Sigmoid colon (tissue), 4 donors: Measurements from ENCODE around the gene ZIC1.

ENCODE experiments used
- EP300 ChIP-seq, 4 donors: sonication (generic); formaldehyde crosslinking; IDR thresholded peaks; one replicate each; pipeline ENCODE4 v1.6.1; 2017; ENCODE audit warnings: antibody characterized with exemption in 4 of 4
- TF ChIP-seq, protein P1 (sequence below), 4 experiments: fragments of 450-650 bp in 3 of 4; fragments of 200-600 bp in 1 of 4; IDR thresholded peaks; one replicate each; pipeline ENCODE4 v1.5.1; 2016 to 2019; ENCODE audit warnings: antibody characterized with exemption in 4 of 4, mild to moderate bottlenecking in 3 of 4, moderate library complexity in 2 of 4

DNA sequence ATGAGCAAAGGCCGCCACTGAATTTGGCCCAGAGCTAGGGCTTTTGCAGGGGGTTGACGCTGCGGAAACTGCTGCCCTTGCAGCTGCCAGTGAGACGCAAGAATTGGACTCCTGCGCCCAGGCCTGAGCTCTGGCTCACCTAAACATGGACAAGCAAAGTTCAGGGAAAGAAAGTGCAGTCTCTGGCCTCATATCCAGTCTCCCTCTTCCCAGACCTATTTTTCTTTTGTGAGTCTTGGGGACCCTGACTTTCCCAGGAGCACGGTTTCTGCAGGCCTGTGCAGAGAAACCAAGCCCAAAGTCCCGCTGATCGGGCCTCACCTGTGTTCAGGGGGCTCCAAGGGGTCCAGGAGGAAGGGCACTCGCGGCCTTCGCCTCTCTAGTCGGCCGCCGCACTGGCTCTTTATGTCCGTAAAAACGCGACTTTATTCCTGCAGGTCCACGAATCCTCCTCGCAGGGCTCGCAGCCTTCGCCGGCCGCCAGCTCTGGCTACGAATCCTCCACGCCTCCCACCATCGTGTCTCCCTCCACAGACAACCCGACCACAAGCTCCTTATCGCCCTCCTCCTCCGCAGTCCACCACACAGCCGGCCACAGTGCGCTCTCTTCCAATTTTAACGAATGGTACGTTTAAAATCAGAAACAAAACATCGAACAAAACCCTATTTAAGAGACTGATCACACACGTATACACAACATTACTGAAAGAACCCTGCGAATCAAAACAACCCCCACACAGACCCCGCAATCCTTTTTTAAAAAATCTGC lies 3.9 kb downstream of the ZIC1 start:
- no peak for TF ChIP-seq EP300 (IDR thresholded peaks at IDR 0.05)
- TF ChIP-seq, protein P1, sequence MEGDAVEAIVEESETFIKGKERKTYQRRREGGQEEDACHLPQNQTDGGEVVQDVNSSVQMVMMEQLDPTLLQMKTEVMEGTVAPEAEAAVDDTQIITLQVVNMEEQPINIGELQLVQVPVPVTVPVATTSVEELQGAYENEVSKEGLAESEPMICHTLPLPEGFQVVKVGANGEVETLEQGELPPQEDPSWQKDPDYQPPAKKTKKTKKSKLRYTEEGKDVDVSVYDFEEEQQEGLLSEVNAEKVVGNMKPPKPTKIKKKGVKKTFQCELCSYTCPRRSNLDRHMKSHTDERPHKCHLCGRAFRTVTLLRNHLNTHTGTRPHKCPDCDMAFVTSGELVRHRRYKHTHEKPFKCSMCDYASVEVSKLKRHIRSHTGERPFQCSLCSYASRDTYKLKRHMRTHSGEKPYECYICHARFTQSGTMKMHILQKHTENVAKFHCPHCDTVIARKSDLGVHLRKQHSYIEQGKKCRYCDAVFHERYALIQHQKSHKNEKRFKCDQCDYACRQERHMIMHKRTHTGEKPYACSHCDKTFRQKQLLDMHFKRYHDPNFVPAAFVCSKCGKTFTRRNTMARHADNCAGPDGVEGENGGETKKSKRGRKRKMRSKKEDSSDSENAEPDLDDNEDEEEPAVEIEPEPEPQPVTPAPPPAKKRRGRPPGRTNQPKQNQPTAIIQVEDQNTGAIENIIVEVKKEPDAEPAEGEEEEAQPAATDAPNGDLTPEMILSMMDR (IDR thresholded peaks at IDR 0.05) = no peak
